Small intestine (tissue), 7 donors: ENCODE measurements around the gene RBM33. TPM values are rescaled to one million over a fixed set of nuclear protein-coding genes. Genes with fewer than 3 reads are reported as not detected.
A peak's percentile ranks its signal among the peaks of the same experiment; 100 is the strongest.

Source experiments
- DNase-seq, 2 donors: peaks; one replicate each; pipeline versions ENCODE4 v3.0.0 to v3.0.0-alpha.2; 2013
- FAIRE-seq: peaks from 2 replicates; lab custom pipeline; 2012; peaks lifted over from hg19 to GRCh38; lab: Jason Lieb, UNC
- H3K27ac ChIP-seq, 3 donors: one replicate each; pipeline ENCODE4 v1.5.1; 2013; ENCODE audit warnings: low read length in 2 of 3, mild to moderate bottlenecking in 2 of 3, control low read depth in 1 of 3, inconsistent platforms in 1 of 3, low read depth in 1 of 3, moderate library complexity in 1 of 3
- H3K27me3 ChIP-seq, 3 donors: one replicate each; pipeline ENCODE4 v1.6.1; 2013; ENCODE audit warnings: low read length in 3 of 3, inconsistent platforms in 1 of 3; ENCODE audit not compliant: control insufficient read depth in 3 of 3, insufficient read depth in 3 of 3
- H3K36me3 ChIP-seq, 3 donors: one replicate each; pipeline ENCODE4 v1.6.1; 2013; ENCODE audit warnings: low read length in 3 of 3, inconsistent platforms in 1 of 3, low read depth in 1 of 3, mild to moderate bottlenecking in 1 of 3, moderate library complexity in 1 of 3; ENCODE audit not compliant: control insufficient read depth in 3 of 3, insufficient read depth in 2 of 3
- H3K4me1 ChIP-seq, 3 donors: one replicate each; pipeline ENCODE4 v1.6.1; 2013; ENCODE audit warnings: low read length in 2 of 3, inconsistent platforms in 1 of 3, low read depth in 1 of 3, mild to moderate bottlenecking in 1 of 3, moderate library complexity in 1 of 3; ENCODE audit not compliant: control insufficient read depth in 3 of 3, insufficient read depth in 2 of 3
- H3K4me3 ChIP-seq, 3 donors: one replicate each; pipeline ENCODE4 v1.5.1; 2013; ENCODE audit warnings: low read length in 3 of 3, control low read depth in 1 of 3, inconsistent platforms in 1 of 3, low read depth in 1 of 3, mild to moderate bottlenecking in 1 of 3, moderate library complexity in 1 of 3
- H3K9me3 ChIP-seq, 2 donors: one replicate each; pipeline ENCODE4 v1.6.1; 2013; ENCODE audit warnings: low read depth in 1 of 2, low read length in 1 of 2; ENCODE audit not compliant: control insufficient read depth in 2 of 2, insufficient read depth in 1 of 2
- WGBS, 3 donors: extraction: QIAGEN DNeasy Blood & Tissue Kit; methylation state at CpG; one replicate each; pipeline ENCODE4 v1.1.7; 2013; 5-methylcytosine and 5-hydroxymethylcytosine counted together
- polyA plus RNA-seq, 4 donors: library from polyadenylated mRNA; stranded (reverse) in 3 of 4; unstranded in 1 of 4; fragments of 200-250 nt in 3 of 4; fragments of 120-200 nt in 1 of 4; gene quantifications; one replicate each; pipeline versions ENCODE4 v1.2.1 to v1.2.3, GENCODE V29; 2013
- donor health status: healthy with polysubstance abuse.
- donor health status: control.
- donor health status: control.
- donor health status: Bipolar disorder and iron deficiency.
- donor health status: healthy.

The RBM33 gene
- polyA plus RNA-seq, 4 donors, result 7.8 to 39.7 (median 15.1) TPM

DNA sequence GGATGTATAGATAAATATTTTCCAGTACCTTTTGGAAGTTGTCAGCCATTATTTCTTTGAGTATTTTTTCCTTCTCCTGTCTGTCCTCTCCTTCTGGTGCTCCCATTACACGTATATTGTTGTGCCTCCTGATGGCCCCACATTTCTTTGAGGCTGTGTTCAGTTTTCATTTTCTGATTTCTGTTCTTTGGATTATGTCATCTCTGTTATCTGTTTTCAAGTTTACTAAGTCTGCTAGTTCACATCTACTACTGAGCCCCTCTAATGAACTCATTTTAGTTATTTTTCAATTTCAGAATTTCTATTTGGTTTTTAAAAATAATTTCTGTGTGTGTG, 16.3 kb downstream of the RBM33 start:
- Histone ChIP-seq H3K4me3 (no peak overlapping the region), H3K9me3 (peaks cover 0 to 10% of the 10 kb centered on the region in 2 donors), H3K27me3 (no peaks in the 10 kb centered on the region), H3K4me1 (peaks cover 0 to 9% (median 2%) of the 10 kb centered on the region in 3 donors), H3K27ac (no peak overlapping the region), H3K36me3 (peaks cover 0 to 19% (median 0%) of the 10 kb centered on the region in 3 donors)
- DNase-seq, result no peak
- no peak for FAIRE-seq
- WGBS, 3 donors, result 74 to 100% (median 87%) methylated on average over 1 of the region's 1 CpG

DNA sequence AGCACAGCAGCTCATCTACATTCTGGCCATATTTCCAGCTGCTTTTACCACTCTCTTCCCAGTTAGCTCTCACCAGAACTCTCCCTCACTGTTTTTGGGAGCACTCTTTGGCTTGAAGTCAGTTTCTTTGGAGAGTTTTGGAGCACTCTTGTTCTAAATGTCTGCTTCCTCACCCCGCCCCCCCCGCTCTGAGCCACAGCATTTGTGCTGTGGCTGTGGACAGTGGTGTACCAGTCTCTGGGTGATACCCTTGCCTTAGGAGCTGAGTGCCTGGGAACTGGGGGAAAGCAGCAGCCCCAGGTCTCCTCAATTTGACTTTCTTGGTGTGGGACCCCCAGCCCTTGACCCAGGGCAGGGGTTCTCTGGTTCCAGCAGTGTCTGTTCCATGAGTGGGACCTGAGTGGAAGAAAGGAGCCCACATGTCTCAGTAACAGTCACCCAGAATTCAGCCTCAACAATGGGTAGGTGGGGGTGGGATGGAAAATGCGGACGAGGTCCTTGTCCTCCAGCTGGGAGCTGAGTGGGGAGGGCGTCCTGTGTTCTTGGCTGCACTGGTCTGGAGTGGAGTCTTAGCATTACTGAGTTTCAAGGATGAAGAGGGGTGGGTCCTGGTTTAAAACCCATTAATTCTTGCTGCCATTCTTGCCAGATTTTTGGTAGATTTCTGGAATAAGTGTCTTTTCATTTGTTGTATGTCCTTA, 18.0 kb downstream of the RBM33 start:
- no peak overlapping the region for H3K4me3 ChIP-seq
- H3K9me3 ChIP-seq, result peaks cover 0 to 10% of the 10 kb centered on the region in 2 donors
- no peak for DNase-seq
- peaks cover 0 to 25% (median 0%) of the 10 kb centered on the region in 3 donors for H3K36me3 ChIP-seq
- H3K27ac ChIP-seq, result no peak overlapping the region
- H3K27me3 ChIP-seq, result no peaks in the 10 kb centered on the region
- H3K4me1 ChIP-seq, result peaks cover 0 to 13% (median 0%) of the 10 kb centered on the region in 3 donors
- 93 to 95% (median 94%) methylated on average over 5 of the region's 5 CpGs for WGBS, 3 donors
- FAIRE-seq, result no peak

DNA sequence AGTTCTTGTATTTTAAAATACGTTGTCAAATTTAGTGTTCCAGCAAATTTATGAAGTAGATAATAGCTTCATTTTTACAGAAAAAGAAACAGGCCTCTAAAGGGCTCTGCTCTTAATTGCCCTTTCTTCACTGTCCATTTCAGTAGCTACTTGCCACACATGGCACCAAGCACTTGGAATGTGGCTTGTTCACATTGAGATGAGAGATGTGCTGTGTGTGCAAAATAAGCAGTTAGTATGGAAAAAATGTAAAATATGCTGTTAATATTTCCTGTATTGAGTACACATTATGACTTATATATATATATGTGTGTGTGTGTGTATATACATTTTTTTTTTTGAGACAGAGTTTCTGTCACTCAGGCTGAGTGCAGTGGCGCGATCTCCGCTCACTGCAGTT, 19.5 kb downstream of the RBM33 start:
- no peak overlapping the region for H3K27ac ChIP-seq
- no peaks in the 10 kb centered on the region for H3K27me3 ChIP-seq
- DNase-seq (no peak), FAIRE-seq (no peak)
- H3K9me3 ChIP-seq, result peaks cover 0 to 10% of the 10 kb centered on the region in 2 donors
- peaks cover 0 to 26% (median 0%) of the 10 kb centered on the region in 3 donors for H3K36me3 ChIP-seq
- WGBS, 3 donors, result 71 to 96% (median 95%) methylated on average over 4 of the region's 4 CpGs
- no peak overlapping the region for H3K4me3 ChIP-seq
- peaks cover 0 to 14% (median 0%) of the 10 kb centered on the region in 3 donors for H3K4me1 ChIP-seq

DNA sequence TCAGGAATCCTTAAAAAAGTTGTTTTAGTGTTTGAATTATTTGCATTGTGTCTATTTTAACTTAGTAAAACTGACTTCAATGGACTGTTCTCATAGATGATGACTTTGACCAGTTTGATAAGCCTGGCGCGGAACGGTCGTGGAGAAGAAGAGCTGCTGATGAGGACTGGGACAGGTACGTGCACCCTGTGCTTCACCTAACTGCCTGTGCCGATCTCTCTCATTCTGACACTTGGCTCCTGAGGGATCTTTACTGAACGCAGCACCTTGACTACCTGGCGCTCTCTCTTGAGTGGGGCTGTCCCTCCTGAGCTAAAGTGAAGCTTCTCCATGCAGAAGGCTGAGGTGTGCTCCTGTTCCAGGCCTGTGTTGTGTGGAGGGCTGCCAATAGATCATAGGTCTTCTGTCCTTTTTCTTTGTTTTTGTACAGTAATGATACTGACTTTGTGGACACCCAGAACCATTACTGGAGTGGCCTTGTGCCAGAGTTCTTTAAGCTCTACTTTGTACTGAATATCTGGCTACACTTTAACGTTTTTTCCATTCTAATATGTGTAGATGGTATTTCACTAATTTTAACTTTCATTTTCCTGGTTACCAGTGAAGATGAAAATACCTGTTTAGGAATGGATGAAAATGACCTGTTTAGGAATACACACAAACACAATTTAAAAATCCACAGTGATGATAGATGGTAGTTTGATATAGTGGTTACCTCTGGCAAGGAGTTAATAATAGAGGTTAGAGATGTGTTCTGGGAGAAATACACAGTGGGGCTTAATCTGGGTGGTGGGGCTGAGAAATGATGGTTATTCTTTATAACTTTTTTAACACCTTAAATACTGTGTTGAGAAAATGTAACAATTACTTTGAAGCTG, 20.9 kb downstream of the RBM33 start:
- H3K36me3 ChIP-seq, result peaks cover 0 to 28% (median 0%) of the 10 kb centered on the region in 3 donors
- peaks cover 0 to 10% of the 10 kb centered on the region in 2 donors for H3K9me3 ChIP-seq
- H3K27me3 ChIP-seq, result no peaks in the 10 kb centered on the region
- 86 to 91% (median 87%) methylated on average over 9 of the region's 9 CpGs for WGBS, 3 donors
- FAIRE-seq (no peak), DNase-seq (no peak)
- no peak overlapping the region for H3K4me3 ChIP-seq
- H3K27ac ChIP-seq, result no peak overlapping the region
- peaks cover 0 to 14% (median 0%) of the 10 kb centered on the region in 3 donors for H3K4me1 ChIP-seq

DNA sequence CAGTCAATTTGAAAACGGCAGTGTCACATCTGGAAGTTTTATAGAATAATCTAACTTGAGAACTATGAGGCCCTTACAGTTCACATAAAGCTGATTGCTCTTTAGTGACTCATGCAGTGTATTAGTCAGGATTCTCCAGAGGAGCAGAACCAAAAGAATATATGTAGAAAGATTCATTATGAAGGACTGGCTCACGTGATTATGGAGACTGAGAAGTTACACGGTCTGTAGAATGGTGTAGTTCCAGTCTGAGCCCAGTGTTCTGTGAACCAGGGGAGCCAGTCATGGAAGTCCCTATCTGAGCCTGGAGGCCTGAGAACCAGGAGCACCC, 21.5 kb downstream of the RBM33 start:
- WGBS, 3 donors, result 60 to 70% (median 63%) methylated on average over 3 of the region's 3 CpGs

DNA sequence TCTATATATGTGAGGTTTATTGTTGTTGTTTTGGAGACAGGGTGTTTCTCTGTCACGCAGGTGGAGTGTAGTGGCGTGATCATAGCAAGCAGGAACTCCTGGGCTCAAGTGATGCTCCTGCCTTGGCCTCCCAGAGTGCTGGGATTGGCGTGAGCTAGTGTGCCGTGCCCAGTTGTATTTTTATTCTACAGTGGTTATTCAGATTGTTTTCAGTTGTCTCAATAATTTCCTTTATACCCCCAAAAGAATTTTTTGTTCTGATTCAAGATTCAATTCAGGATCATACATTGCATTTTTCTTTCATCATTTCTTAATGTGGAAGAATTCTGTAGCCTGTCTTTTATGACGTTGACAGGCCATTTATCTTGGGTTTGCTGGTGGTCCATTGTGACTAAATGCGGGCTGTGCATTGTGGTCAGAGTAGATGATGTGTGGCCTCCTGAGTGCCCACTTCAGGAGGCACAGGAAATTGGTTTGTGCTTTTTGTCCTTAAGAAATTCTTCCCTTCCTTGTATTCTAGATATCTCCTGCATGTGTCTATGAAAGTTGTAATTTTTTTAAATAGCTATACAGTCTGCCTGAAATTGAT, 22.9 kb downstream of the RBM33 start:
- DNase-seq (no peak), FAIRE-seq (no peak)
- peaks cover 0 to 17% (median 0%) of the 10 kb centered on the region in 3 donors for H3K4me1 ChIP-seq
- H3K9me3 ChIP-seq, result no peaks in the 10 kb centered on the region
- WGBS, 3 donors, result 82 to 89% (median 84%) methylated on average over 6 of the region's 6 CpGs
- H3K36me3 ChIP-seq, result peaks cover 0 to 23% (median 0%) of the 10 kb centered on the region in 3 donors
- no peaks in the 10 kb centered on the region for H3K27me3 ChIP-seq
- H3K4me3 ChIP-seq, result no peak overlapping the region
- no peak overlapping the region for H3K27ac ChIP-seq

More for the DNA sequence above, 21.5 kb downstream of the RBM33 start:
- peaks cover 0 to 28% (median 0%) of the 10 kb centered on the region in 3 donors for H3K36me3 ChIP-seq
- H3K27ac ChIP-seq, result no peak overlapping the region
- DNase-seq (no peak), FAIRE-seq (no peak)
- H3K4me3 ChIP-seq, result no peak overlapping the region
- peaks cover 0 to 17% (median 0%) of the 10 kb centered on the region in 3 donors for H3K4me1 ChIP-seq
- peaks cover 0 to 10% of the 10 kb centered on the region in 2 donors for H3K9me3 ChIP-seq
- H3K27me3 ChIP-seq, result no peaks in the 10 kb centered on the region

DNA sequence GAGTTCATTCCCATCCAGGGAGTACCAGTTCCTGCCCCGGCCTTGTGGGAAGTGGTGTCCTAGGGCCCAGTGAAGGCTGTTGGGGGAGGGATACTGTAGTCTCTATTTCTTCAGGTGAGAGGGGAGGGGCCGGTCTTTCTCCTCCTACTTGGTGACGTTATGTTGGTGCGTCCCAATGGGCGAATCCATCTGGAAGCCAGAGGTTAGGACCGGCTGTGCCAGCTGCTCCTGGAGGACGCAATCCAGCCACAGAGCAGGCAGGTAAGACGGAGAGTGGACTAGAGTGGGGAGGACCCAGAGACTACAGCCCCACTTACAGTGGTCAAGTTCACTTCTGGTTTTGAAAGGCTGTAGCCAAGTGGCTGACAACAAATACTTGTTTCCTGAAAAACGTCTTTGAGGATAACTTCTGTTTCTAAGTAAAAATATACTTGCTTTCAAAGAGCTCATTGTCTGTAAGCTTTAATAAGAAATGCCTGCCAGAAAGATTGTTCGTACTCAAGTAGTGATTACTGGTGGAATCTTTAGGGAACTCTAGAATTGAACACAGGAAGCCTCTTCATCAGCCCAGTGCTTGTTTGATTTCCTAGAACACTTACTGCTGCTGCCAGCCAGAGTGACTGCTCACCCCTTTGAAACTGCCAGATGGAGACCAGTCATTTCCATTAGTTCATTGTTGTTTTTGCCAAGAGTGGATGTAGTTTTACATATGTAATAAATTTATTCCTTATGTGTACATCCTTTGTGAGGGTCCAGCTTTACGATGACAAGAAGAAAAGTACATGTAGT, 25.4 kb downstream of the RBM33 start:
- WGBS, 3 donors, result 75 to 86% (median 85%) methylated on average over 11 of the region's 11 CpGs
- H3K4me3 ChIP-seq, result no peak overlapping the region
- peaks cover 0 to 13% (median 0%) of the 10 kb centered on the region in 3 donors for H3K4me1 ChIP-seq
- no peaks in the 10 kb centered on the region for H3K9me3 ChIP-seq
- H3K27ac ChIP-seq, result peak overlapping the region in 1 of 3 donors; percentile 8
- peaks cover 0 to 22% (median 6%) of the 10 kb centered on the region in 3 donors for H3K36me3 ChIP-seq
- no peaks in the 10 kb centered on the region for H3K27me3 ChIP-seq
- DNase-seq (no peak), FAIRE-seq (no peak)
